Omental fat pad (tissue), 4 donors: ENCODE measurements around the gene UGT2B10. TPM values are rescaled to one million over a fixed set of nuclear protein-coding genes. Genes with fewer than 3 reads are reported as not detected.
"Not testable (repeated sequence)": the region's sequence is repeated elsewhere in the genome, so short reads cannot be mapped to it uniquely, and the experiment has no call there.

Experiments used
- ATAC-seq: fragments of 150-250 bp; one replicate; pipeline ENCODE4 v1.9.1; 2016; ENCODE audit warnings: mild to moderate bottlenecking, moderate library complexity; ENCODE audit not compliant: low FRiP score
- DNase-seq: peaks from one replicate; pipeline ENCODE4 v3.0.0-alpha.2; 2019; ENCODE audit warnings: low spot score
- total RNA-seq, 4 donors: library from RNA; depleted of rRNA; stranded (reverse); fragments of >200 nt; gene quantifications; one replicate each; pipeline ENCODE4 v1.1.0, GENCODE V29; 2016
- TF ChIP-seq, protein P1 (sequence below), 3 donors: fragments of 450-650 bp; IDR thresholded peaks; one replicate each; pipeline ENCODE4 v1.5.1; 2016 to 2017; ENCODE audit warnings: antibody characterized with exemption in 3 of 3, mild to moderate bottlenecking in 3 of 3, moderate library complexity in 2 of 3

UGT2B10 gene
- total RNA-seq, 4 donors from 2014 or later: not detected

DNA sequence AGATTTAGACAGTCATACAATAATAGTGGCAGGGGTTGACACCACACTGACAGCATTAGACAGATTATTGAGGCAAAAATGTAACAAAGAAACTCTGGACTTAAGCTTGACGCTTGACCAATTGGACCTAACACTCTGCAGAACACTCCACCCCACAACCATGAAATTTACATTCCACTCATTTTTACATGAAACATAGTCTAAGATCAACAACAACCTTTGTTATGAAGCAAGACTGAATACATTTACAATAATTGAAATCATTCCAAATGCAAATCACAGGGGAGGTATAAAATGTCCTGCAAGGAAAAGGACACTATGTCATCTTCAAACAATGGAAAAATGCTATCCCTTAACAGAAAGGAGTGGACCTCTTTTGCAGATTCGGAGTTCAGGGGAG lies 4.9 kb upstream of the UGT2B10 start:
- TF ChIP-seq, protein P1, sequence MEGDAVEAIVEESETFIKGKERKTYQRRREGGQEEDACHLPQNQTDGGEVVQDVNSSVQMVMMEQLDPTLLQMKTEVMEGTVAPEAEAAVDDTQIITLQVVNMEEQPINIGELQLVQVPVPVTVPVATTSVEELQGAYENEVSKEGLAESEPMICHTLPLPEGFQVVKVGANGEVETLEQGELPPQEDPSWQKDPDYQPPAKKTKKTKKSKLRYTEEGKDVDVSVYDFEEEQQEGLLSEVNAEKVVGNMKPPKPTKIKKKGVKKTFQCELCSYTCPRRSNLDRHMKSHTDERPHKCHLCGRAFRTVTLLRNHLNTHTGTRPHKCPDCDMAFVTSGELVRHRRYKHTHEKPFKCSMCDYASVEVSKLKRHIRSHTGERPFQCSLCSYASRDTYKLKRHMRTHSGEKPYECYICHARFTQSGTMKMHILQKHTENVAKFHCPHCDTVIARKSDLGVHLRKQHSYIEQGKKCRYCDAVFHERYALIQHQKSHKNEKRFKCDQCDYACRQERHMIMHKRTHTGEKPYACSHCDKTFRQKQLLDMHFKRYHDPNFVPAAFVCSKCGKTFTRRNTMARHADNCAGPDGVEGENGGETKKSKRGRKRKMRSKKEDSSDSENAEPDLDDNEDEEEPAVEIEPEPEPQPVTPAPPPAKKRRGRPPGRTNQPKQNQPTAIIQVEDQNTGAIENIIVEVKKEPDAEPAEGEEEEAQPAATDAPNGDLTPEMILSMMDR (IDR thresholded peaks at IDR 0.05): no peak
- DNase-seq (no peak), ATAC-seq (no peak)

DNA sequence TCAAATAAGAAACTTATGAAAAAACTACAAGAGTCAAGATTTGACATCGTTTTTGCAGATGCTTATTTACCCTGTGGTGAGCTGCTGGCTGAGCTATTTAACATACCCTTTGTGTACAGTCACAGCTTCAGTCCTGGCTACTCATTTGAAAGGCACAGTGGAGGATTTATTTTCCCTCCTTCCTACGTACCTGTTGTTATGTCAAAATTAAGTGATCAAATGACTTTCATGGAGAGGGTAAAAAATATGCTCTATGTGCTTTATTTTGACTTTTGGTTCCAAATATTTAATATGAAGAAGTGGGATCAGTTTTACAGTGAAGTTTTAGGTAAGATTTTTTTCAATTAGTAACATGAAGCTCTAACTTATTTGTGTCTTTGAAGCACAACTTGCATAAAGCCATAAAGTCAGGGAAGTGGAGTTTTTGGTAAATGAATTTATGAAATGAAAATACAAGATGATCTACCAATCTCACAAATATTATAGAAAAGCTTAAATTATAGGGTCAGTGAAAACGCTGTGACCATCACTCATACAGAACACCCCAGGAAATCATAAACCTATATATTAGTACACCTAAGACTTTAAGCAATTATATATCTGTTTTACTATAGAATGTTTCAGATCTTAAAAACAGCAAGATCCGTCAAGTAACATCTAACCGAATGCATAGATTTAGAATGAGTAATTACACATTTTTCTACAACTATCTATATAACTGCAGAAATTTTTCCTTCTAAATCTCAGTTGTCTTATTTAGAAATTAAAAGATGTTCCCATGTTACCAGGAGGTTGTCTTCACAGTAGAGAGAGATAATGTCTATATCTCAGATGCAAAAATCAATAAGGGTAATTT lies 844 bp downstream of the UGT2B10 start:
- ATAC-seq, DNase-seq: not testable (repeated sequence)

DNA sequence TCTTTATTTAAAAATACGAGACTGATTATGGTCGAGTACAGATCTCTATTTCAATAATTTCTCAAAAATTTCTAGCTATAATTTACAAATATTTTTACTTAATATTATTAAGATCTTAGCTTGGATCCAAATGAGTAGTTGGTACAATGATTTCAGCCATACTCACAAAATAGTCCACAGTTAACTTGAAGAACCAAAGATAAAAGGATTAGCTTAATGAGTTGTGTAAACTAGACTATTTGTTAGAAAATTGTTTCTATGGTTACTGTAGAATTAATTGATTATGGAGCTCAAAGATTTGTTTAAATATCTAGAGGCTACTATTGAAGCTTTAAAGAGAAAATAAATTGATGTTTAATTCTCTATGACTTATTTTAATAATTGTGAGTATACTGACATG lies 1.6 kb downstream of the UGT2B10 start:
- no peak for ATAC-seq
- DNase-seq: no peak
- TF ChIP-seq, protein P1 (IDR thresholded peaks at IDR 0.05): no peak

DNA sequence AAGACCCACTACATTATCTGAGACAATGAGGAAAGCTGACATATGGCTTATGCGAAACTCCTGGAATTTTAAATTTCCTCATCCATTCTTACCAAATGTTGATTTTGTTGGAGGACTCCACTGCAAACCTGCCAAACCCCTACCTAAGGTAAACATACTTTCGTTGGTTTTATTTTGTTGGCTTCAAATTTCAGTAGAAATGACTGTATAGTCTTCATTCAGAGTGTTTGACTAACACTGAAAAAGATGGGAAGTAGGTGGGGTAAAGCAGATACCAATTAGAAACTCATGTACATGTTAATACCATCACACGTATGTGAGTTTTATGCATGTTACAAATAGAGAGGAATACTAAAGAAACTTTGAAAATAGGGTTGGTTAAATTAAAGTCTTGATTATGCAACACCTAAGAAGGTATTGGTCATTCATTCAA lies 2.3 kb downstream of the UGT2B10 start:
- not testable (repeated sequence) for ATAC-seq, DNase-seq

DNA sequence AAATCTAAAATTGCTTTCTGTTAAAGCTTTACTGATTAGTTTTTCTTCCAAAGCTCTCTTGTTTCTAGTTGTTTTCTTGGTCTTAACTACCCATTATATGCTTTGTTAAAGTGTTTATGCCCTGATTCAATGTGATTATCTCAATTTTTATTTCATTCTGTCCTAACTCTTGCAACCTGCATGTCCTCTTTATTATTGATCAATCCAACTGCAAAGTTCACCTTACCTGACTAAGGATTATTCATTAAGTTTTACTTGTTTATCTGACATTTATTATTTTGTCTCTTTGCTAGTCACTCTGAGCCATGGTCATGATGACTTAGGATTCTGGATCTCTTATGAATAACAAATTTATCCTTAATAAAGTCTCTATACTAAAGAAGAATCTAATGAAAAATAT lies 15.8 kb downstream of the UGT2B10 start:
- TF ChIP-seq, protein P1 (IDR thresholded peaks at IDR 0.05): no peak
- ATAC-seq (no peak), DNase-seq (no peak)

DNA sequence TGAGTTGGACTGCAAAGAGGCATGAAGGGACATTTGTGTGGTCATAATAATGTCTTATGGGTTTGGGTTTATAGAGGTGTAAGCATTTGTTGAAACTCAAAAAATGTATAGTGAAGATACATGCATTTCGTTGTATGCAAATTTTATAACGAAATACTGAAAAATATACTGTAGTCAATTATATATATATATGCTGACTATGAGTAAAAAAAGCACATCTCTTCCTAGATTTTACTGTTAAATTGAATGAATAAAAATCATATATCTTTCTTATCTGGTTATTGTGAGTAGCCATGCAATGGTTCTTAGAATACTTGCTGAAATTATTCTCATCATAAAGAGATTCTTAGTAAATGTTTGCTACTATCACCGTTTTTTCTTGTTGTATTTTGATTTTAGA lies 34.5 kb downstream of the UGT2B10 start:
- ATAC-seq: no peak
- DNase-seq: no peak

DNA sequence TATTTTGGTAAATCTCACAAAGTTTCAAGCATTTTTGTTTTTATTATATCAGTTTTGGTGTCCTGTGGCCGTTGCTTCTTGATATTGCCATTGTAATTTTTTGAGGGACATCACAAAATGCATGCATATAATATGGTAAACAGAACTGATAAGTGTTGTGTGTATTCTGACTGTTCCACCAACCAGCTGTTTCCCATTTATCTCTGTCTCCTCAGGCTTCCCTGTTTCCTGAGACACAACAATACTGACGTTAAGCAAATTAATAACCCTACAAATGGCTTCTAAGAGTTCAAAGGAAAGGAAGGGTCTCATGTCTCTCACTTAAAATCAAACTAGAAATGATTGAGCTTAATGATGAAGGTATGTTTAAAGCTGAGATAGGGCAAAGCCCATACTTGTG lies 40.0 kb downstream of the UGT2B10 start:
- TF ChIP-seq, protein P1 (IDR thresholded peaks at IDR 0.05): no peak

More for the DNA sequence above, 34.5 kb downstream of the UGT2B10 start:
- TF ChIP-seq, protein P1 (IDR thresholded peaks at IDR 0.05): no peak

DNA sequence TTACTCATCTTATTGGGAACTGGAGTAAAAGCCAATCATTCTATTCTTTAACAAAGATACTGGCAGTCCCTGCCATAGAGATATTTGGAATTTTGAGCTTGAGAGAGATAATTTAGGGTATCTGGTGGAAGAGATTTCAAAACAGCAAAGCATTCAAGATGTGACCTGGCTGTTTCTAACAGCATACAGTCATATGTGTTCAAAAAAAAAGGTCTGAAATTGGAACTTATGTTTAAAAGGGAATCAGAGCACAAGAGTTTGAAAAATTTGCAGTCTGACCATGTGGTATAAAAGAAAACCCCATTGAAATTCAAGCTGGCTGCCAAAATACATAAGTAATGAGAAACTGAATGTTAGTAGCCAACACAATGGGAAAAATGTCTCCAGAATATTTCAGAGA lies 42.2 kb downstream of the UGT2B10 start:
- no peak for DNase-seq
- TF ChIP-seq, protein P1 (IDR thresholded peaks at IDR 0.05): no peak
- ATAC-seq: no peak

More for the DNA sequence above, 40.0 kb downstream of the UGT2B10 start:
- DNase-seq (no peak), ATAC-seq (no peak)
